ENCODE results near the gene COL28A1.
"Not testable (repeated sequence)": the region's sequence is repeated elsewhere in the genome, so short reads cannot be mapped to it uniquely, and the experiment has no call there.

The COL28A1 gene

GRCh38 chr7:7495171-7495570 is 40.5 kb downstream of the COL28A1 start:
- WGBS, 2 experiments (ENCODE audit: insufficient coverage in 2 of 2) = no CpG with 5 or more reads among the region's 1 CpG
- no peak overlapping the region for H3K4me3 ChIP-seq (ENCODE audit: extremely low read depth, insufficient read depth, low read length, poor library complexity, severe bottlenecking)

GRCh38 chr7:7491044-7491443 is 44.6 kb downstream of the COL28A1 start:
- Histone ChIP-seq H3K27ac (ENCODE audit: low read depth, low read length, severe bottlenecking) (no peak overlapping the region), H3K36me3 (ENCODE audit: control insufficient read depth, insufficient read depth, low read length) (no peaks in the 10 kb centered on the region), H3K4me3 (ENCODE audit: extremely low read depth, insufficient read depth, low read length, poor library complexity, severe bottlenecking) (no peak overlapping the region), H3K9me3 (ENCODE audit: control insufficient read depth, low read length) (no peaks in the 10 kb centered on the region), H3K4me1 (ENCODE audit: control insufficient read depth, insufficient read depth, low read length, poor library complexity, severe bottlenecking) (no peaks in the 10 kb centered on the region)
- no CpG with 5 or more reads among the region's 3 CpGs for WGBS, 2 experiments (ENCODE audit: insufficient coverage in 2 of 2)

More at GRCh38 chr7:7495171-7495570, 40.5 kb downstream of the COL28A1 start:
- no peaks in the 10 kb centered on the region for H3K4me1 ChIP-seq (ENCODE audit: control insufficient read depth, insufficient read depth, low read length, poor library complexity, severe bottlenecking)
- no peaks in the 10 kb centered on the region for H3K36me3 ChIP-seq (ENCODE audit: control insufficient read depth, insufficient read depth, low read length)
- no peaks in the 10 kb centered on the region for H3K9me3 ChIP-seq (ENCODE audit: control insufficient read depth, low read length)
- no peak overlapping the region for H3K27ac ChIP-seq (ENCODE audit: low read depth, low read length, severe bottlenecking)

- 83% methylated on average over 2 of the region's 2 CpGs; no CpG with 5 or more reads in 1 of the 2 experiments for WGBS, 2 experiments (ENCODE audit: insufficient coverage in 2 of 2)
- Histone ChIP-seq H3K27ac (ENCODE audit: low read depth, low read length, severe bottlenecking) (no peak overlapping the region), H3K4me1 (ENCODE audit: control insufficient read depth, insufficient read depth, low read length, poor library complexity, severe bottlenecking) (no peaks in the 10 kb centered on the region), H3K4me3 (ENCODE audit: extremely low read depth, insufficient read depth, low read length, poor library complexity, severe bottlenecking) (no peak overlapping the region), H3K9me3 (ENCODE audit: control insufficient read depth, low read length) (no peaks in the 10 kb centered on the region), H3K36me3 (ENCODE audit: control insufficient read depth, insufficient read depth, low read length) (no peaks in the 10 kb centered on the region)
These were observed 45.7 kb downstream of the COL28A1 start for GRCh38 chr7:7490003-7490402.

GRCh38 chr7:7489546-7489945 is 46.1 kb downstream of the COL28A1 start:
- Histone ChIP-seq H3K9me3 (ENCODE audit: control insufficient read depth, low read length) (no peaks in the 10 kb centered on the region), H3K36me3 (ENCODE audit: control insufficient read depth, insufficient read depth, low read length) (no peaks in the 10 kb centered on the region), H3K4me1 (ENCODE audit: control insufficient read depth, insufficient read depth, low read length, poor library complexity, severe bottlenecking) (no peaks in the 10 kb centered on the region), H3K27ac (ENCODE audit: low read depth, low read length, severe bottlenecking) (no peak overlapping the region), H3K4me3 (ENCODE audit: extremely low read depth, insufficient read depth, low read length, poor library complexity, severe bottlenecking) (no peak overlapping the region)
- WGBS, 2 experiments (ENCODE audit: insufficient coverage in 2 of 2) = 80% methylated on average over 1 of the region's 2 CpGs; no CpG with 5 or more reads in 1 of the 2 experiments

- Histone ChIP-seq H3K9me3 (ENCODE audit: control insufficient read depth, low read length) (no peaks in the 10 kb centered on the region), H3K4me3 (ENCODE audit: extremely low read depth, insufficient read depth, low read length, poor library complexity, severe bottlenecking) (no peak overlapping the region), H3K36me3 (ENCODE audit: control insufficient read depth, insufficient read depth, low read length) (no peaks in the 10 kb centered on the region), H3K4me1 (ENCODE audit: control insufficient read depth, insufficient read depth, low read length, poor library complexity, severe bottlenecking) (no peaks in the 10 kb centered on the region), H3K27ac (ENCODE audit: low read depth, low read length, severe bottlenecking) (no peak overlapping the region)
- WGBS, 2 experiments (ENCODE audit: insufficient coverage in 2 of 2) = no CpG with 5 or more reads among the region's 3 CpGs
These were observed 49.3 kb downstream of the COL28A1 start for GRCh38 chr7:7486362-7486761.

GRCh38 chr7:7484072-7484471 is 51.6 kb downstream of the COL28A1 start:
- no peaks in the 10 kb centered on the region for H3K36me3 ChIP-seq (ENCODE audit: control insufficient read depth, insufficient read depth, low read length)
- no peak overlapping the region for H3K4me3 ChIP-seq (ENCODE audit: extremely low read depth, insufficient read depth, low read length, poor library complexity, severe bottlenecking)
- H3K4me1 ChIP-seq (ENCODE audit: control insufficient read depth, insufficient read depth, low read length, poor library complexity, severe bottlenecking) = no peaks in the 10 kb centered on the region
- no peak overlapping the region for H3K27ac ChIP-seq (ENCODE audit: low read depth, low read length, severe bottlenecking)
- H3K9me3 ChIP-seq (ENCODE audit: control insufficient read depth, low read length) = no peaks in the 10 kb centered on the region
- WGBS, 2 experiments (ENCODE audit: insufficient coverage in 2 of 2) = no CpG with 5 or more reads among the region's 1 CpG

- no peak overlapping the region for H3K27ac ChIP-seq (ENCODE audit: low read depth, low read length, severe bottlenecking)
- WGBS, 2 experiments (ENCODE audit: insufficient coverage in 2 of 2) = no CpG with 5 or more reads among the region's 2 CpGs
- H3K9me3 ChIP-seq (ENCODE audit: control insufficient read depth, low read length) = no peaks in the 10 kb centered on the region
- no peaks in the 10 kb centered on the region for H3K4me1 ChIP-seq (ENCODE audit: control insufficient read depth, insufficient read depth, low read length, poor library complexity, severe bottlenecking)
- no peak overlapping the region for H3K4me3 ChIP-seq (ENCODE audit: extremely low read depth, insufficient read depth, low read length, poor library complexity, severe bottlenecking)
- no peaks in the 10 kb centered on the region for H3K36me3 ChIP-seq (ENCODE audit: control insufficient read depth, insufficient read depth, low read length)
These were observed 53.9 kb downstream of the COL28A1 start for GRCh38 chr7:7481802-7482201.

- WGBS, 2 experiments (ENCODE audit: insufficient coverage in 2 of 2) = no CpG with 5 or more reads among the region's 2 CpGs
- H3K27ac ChIP-seq (ENCODE audit: low read depth, low read length, severe bottlenecking) = no peak overlapping the region
- H3K4me1 ChIP-seq (ENCODE audit: control insufficient read depth, insufficient read depth, low read length, poor library complexity, severe bottlenecking) = no peaks in the 10 kb centered on the region
- no peaks in the 10 kb centered on the region for H3K9me3 ChIP-seq (ENCODE audit: control insufficient read depth, low read length)
- no peak overlapping the region for H3K4me3 ChIP-seq (ENCODE audit: extremely low read depth, insufficient read depth, low read length, poor library complexity, severe bottlenecking)
- H3K36me3 ChIP-seq (ENCODE audit: control insufficient read depth, insufficient read depth, low read length) = no peaks in the 10 kb centered on the region
These were observed 56.3 kb downstream of the COL28A1 start for GRCh38 chr7:7479275-7479805.

GRCh38 chr7:7478569-7478968 is 57.1 kb downstream of the COL28A1 start:
- H3K27ac ChIP-seq (ENCODE audit: low read depth, low read length, severe bottlenecking) = no peak overlapping the region
- WGBS, 2 experiments (ENCODE audit: insufficient coverage in 2 of 2) = 90 to 93% methylated on average over 16 to 23 of the region's 23 CpGs

GRCh38 chr7:7477641-7478040 is 58.0 kb downstream of the COL28A1 start:
- not testable (repeated sequence) for H3K27ac ChIP-seq (ENCODE audit: low read depth, low read length, severe bottlenecking); H3K4me3 ChIP-seq (ENCODE audit: extremely low read depth, insufficient read depth, low read length, poor library complexity, severe bottlenecking); H3K9me3 ChIP-seq (ENCODE audit: control insufficient read depth, low read length); H3K4me1 ChIP-seq (ENCODE audit: control insufficient read depth, insufficient read depth, low read length, poor library complexity, severe bottlenecking); H3K36me3 ChIP-seq (ENCODE audit: control insufficient read depth, insufficient read depth, low read length)
- 91 to 96% methylated on average over 3 of the region's 7 CpGs for WGBS, 2 experiments (ENCODE audit: insufficient coverage in 2 of 2)

More at GRCh38 chr7:7478569-7478968, 57.1 kb downstream of the COL28A1 start:
- no peaks in the 10 kb centered on the region for H3K9me3 ChIP-seq (ENCODE audit: control insufficient read depth, low read length)
- no peaks in the 10 kb centered on the region for H3K36me3 ChIP-seq (ENCODE audit: control insufficient read depth, insufficient read depth, low read length)
- no peak overlapping the region for H3K4me3 ChIP-seq (ENCODE audit: extremely low read depth, insufficient read depth, low read length, poor library complexity, severe bottlenecking)
- H3K4me1 ChIP-seq (ENCODE audit: control insufficient read depth, insufficient read depth, low read length, poor library complexity, severe bottlenecking) = no peaks in the 10 kb centered on the region

- H3K4me3 ChIP-seq (ENCODE audit: extremely low read depth, insufficient read depth, low read length, poor library complexity, severe bottlenecking) = no peak overlapping the region
- no peak overlapping the region for H3K27ac ChIP-seq (ENCODE audit: low read depth, low read length, severe bottlenecking)
- H3K9me3 ChIP-seq (ENCODE audit: control insufficient read depth, low read length) = no peaks in the 10 kb centered on the region
- H3K4me1 ChIP-seq (ENCODE audit: control insufficient read depth, insufficient read depth, low read length, poor library complexity, severe bottlenecking) = no peaks in the 10 kb centered on the region
- no CpG with 5 or more reads among the region's 1 CpG for WGBS, 2 experiments (ENCODE audit: insufficient coverage in 2 of 2)
- no peaks in the 10 kb centered on the region for H3K36me3 ChIP-seq (ENCODE audit: control insufficient read depth, insufficient read depth, low read length)
These were observed 59.3 kb downstream of the COL28A1 start for GRCh38 chr7:7476381-7476780.

Data from mesodermal cell (in vitro differentiated cells).